Measurements from ENCODE around the gene TARP.

TARP gene

DNA sequence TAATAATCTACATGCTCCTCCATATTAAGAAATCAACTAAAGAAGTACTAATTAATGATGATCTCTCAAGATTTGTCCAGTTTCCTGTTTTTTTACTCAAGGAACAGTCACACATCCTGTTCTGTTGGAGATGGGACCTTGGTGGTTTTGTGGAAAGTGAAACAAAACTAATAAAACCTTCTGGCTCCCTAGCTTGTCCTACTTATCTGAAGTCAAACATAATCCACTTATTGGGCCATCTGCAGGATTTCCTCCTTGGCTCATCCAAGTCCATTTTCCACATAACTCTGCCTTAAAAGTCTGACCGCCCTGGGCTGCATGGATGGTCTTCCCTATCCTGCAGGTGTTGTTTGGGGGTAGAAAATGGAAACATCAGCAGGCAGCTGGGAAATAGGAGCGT, 39.4 kb upstream of the TARP start:
- H3K4me1 ChIP-seq (ENCODE audit: control insufficient read depth, low read depth, low read length), result no peaks in the 10 kb centered on the region
- no peak overlapping the region for H3K18ac ChIP-seq (ENCODE audit: low read length)
- no peak overlapping the region for H3K27ac ChIP-seq (ENCODE audit: low read depth, low read length)
- no peak overlapping the region for H2BK5ac ChIP-seq (ENCODE audit: low read length)
- no peak overlapping the region for H3K23ac ChIP-seq (ENCODE audit: low read length)
- no peak overlapping the region for H3K4ac ChIP-seq (ENCODE audit: low read depth, low read length)
- no peak for DNase-seq
- no peaks in the 10 kb centered on the region for H3K27me3 ChIP-seq (ENCODE audit: insufficient read depth, low read length, poor library complexity)
- H3K36me3 ChIP-seq (ENCODE audit: control insufficient read depth, insufficient read depth, low read length), result no peaks in the 10 kb centered on the region
- no peak overlapping the region for H3K4me3 ChIP-seq (ENCODE audit: low read length)
- no peak overlapping the region for H3K4me2 ChIP-seq (ENCODE audit: low read length)
- no peak overlapping the region for H4K5ac ChIP-seq (ENCODE audit: low read length)
- no peak overlapping the region for H4K8ac ChIP-seq (ENCODE audit: low read depth, low read length)
- H3K79me1 ChIP-seq (ENCODE audit: low read length), result no peaks in the 10 kb centered on the region
- no peak overlapping the region for H3K9ac ChIP-seq (ENCODE audit: low read length)
- no peak overlapping the region for H2AK5ac ChIP-seq (ENCODE audit: low read length)
- no peak overlapping the region for H2BK120ac ChIP-seq (ENCODE audit: low read depth, low read length)
- WGBS (ENCODE audit: extremely low coverage, insufficient coverage, low lambda C conversion rate), result no CpG with 5 or more reads among the region's 2 CpGs
- no peak overlapping the region for H3K56ac ChIP-seq (ENCODE audit: low read length)
- H3K79me2 ChIP-seq (ENCODE audit: control insufficient read depth, insufficient read depth, low read length), result no peaks in the 10 kb centered on the region
- H2BK15ac ChIP-seq (replicated peaks; ENCODE audit: low read depth), result no peak overlapping the region

DNA sequence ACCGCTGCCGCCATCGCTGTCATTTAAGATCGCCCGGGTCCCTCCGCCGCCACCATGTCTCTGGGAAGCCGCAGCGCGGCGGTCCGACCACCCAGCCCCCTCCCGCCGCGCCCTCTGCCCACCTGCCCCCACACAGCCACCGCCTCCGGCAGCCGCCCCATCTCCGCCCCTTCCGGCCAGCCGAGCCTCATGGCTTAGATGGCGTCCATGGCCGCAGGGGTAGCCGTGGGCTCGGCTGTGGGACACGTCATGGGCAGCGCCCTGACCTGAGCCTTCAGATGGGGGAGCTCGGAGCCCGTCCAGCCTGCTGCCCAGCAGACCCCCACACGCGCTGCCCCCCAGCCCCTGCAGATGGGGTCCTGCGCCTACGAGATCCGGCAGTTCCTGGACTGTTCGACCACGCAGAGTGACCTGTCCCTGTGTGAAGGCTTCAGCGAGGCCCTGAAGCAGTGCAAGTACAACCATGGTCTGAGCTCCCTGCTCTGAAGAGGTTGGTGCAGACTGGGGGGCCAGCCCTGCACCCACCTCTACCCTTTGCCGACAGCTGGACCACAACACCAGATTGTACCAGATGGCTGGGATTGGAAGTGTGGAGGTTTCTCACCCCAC, 38.0 kb upstream of the TARP start:
- H3K27me3 ChIP-seq (ENCODE audit: insufficient read depth, low read length, poor library complexity), result no peaks in the 10 kb centered on the region
- no peak overlapping the region for H2BK5ac ChIP-seq (ENCODE audit: low read length)
- no peak overlapping the region for H4K5ac ChIP-seq (ENCODE audit: low read length)
- no peak for DNase-seq
- no peak overlapping the region for H3K56ac ChIP-seq (ENCODE audit: low read length)
- WGBS (ENCODE audit: extremely low coverage, insufficient coverage, low lambda C conversion rate), result no CpG with 5 or more reads among the region's 38 CpGs
- H2BK120ac ChIP-seq (ENCODE audit: low read depth, low read length), result no peak overlapping the region
- H3K79me2 ChIP-seq (ENCODE audit: control insufficient read depth, insufficient read depth, low read length), result no peaks in the 10 kb centered on the region
- no peaks in the 10 kb centered on the region for H3K36me3 ChIP-seq (ENCODE audit: control insufficient read depth, insufficient read depth, low read length)
- no peaks in the 10 kb centered on the region for H3K79me1 ChIP-seq (ENCODE audit: low read length)
- no peak overlapping the region for H3K4ac ChIP-seq (ENCODE audit: low read depth, low read length)
- no peak overlapping the region for H3K4me2 ChIP-seq (ENCODE audit: low read length)
- H2AK5ac ChIP-seq (ENCODE audit: low read length), result no peak overlapping the region
- no peak overlapping the region for H3K18ac ChIP-seq (ENCODE audit: low read length)
- no peak overlapping the region for H4K8ac ChIP-seq (ENCODE audit: low read depth, low read length)
- H2BK15ac ChIP-seq (replicated peaks; ENCODE audit: low read depth), result no peak overlapping the region
- H3K27ac ChIP-seq (ENCODE audit: low read depth, low read length), result no peak overlapping the region
- H3K9ac ChIP-seq (ENCODE audit: low read length), result no peak overlapping the region
- no peak overlapping the region for H3K4me3 ChIP-seq (ENCODE audit: low read length)
- no peak overlapping the region for H3K23ac ChIP-seq (ENCODE audit: low read length)
- H3K4me1 ChIP-seq (ENCODE audit: control insufficient read depth, low read depth, low read length), result no peaks in the 10 kb centered on the region

DNA sequence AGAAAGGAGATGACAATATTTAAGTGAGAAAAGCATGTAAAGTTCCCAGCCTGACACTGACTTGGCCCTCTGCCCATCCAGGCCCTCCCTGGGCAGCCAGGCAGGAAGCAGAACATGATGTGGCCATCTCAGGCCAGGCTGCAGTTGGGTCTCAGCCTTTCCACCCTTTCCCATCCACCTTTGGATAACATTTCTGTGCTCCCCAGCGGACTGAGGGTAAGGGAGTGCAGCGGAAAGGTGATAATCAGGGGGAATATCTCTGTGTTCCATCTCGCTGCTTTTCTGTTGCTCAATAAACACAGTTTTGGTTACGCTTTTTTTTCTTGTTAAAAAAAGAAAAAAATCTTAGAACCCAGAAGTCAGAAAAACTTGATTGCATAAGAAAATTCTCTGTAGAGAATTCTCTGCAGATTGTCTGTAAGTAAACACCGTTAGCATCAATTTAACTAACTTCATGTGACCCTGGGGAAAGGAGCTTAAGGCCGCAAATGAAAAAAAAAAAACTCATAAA, 37.2 kb upstream of the TARP start:
- Histone ChIP-seq H3K27ac (ENCODE audit: low read depth, low read length) (no peak overlapping the region), H3K79me2 (ENCODE audit: control insufficient read depth, insufficient read depth, low read length) (no peaks in the 10 kb centered on the region), H4K8ac (ENCODE audit: low read depth, low read length) (no peak overlapping the region), H3K9ac (ENCODE audit: low read length) (no peak overlapping the region), H4K5ac (ENCODE audit: low read length) (no peak overlapping the region), H3K23ac (ENCODE audit: low read length) (no peak overlapping the region), H2BK5ac (ENCODE audit: low read length) (no peak overlapping the region), H3K4ac (ENCODE audit: low read depth, low read length) (no peak overlapping the region), H3K36me3 (ENCODE audit: control insufficient read depth, insufficient read depth, low read length) (no peaks in the 10 kb centered on the region), H3K27me3 (ENCODE audit: insufficient read depth, low read length, poor library complexity) (no peaks in the 10 kb centered on the region), H3K56ac (ENCODE audit: low read length) (no peak overlapping the region), H3K79me1 (ENCODE audit: low read length) (no peaks in the 10 kb centered on the region), H3K4me2 (ENCODE audit: low read length) (no peak overlapping the region), H2AK5ac (ENCODE audit: low read length) (no peak overlapping the region), H3K4me3 (ENCODE audit: low read length) (no peak overlapping the region), H2BK15ac (replicated peaks; ENCODE audit: low read depth) (no peak overlapping the region), H3K4me1 (ENCODE audit: control insufficient read depth, low read depth, low read length) (no peaks in the 10 kb centered on the region), H2BK120ac (ENCODE audit: low read depth, low read length) (no peak overlapping the region), H3K18ac (ENCODE audit: low read length) (no peak overlapping the region)
- DNase-seq, result no peak
- no CpG with 5 or more reads among the region's 6 CpGs for WGBS (ENCODE audit: extremely low coverage, insufficient coverage, low lambda C conversion rate)

DNA sequence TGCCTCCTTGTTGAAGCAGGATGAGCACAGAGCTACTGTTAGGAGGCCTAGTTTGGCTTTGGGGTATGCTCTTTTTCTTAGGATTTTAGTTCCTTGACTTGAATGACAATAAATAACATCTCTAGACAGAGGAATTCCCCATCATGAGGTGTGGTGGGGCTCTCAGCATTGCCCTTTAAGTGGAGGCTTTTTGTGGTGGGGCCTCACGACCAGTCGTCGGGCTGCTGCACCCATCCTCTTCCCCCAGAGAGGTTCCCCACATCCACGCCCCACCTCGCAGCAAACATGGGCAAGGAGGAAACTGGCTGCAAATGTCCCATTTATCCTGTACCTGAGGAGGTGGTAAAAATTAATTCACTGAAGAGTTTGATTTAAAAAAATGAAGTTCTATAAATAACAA, 36.1 kb upstream of the TARP start:
- Histone ChIP-seq H4K5ac (ENCODE audit: low read length) (no peak overlapping the region), H3K23ac (ENCODE audit: low read length) (no peak overlapping the region), H3K4me3 (ENCODE audit: low read length) (no peak overlapping the region), H2BK15ac (replicated peaks; ENCODE audit: low read depth) (no peak overlapping the region), H3K36me3 (ENCODE audit: control insufficient read depth, insufficient read depth, low read length) (no peaks in the 10 kb centered on the region), H3K4me2 (ENCODE audit: low read length) (no peak overlapping the region), H3K9ac (ENCODE audit: low read length) (no peak overlapping the region), H3K27me3 (ENCODE audit: insufficient read depth, low read length, poor library complexity) (no peaks in the 10 kb centered on the region), H3K4ac (ENCODE audit: low read depth, low read length) (no peak overlapping the region), H4K8ac (ENCODE audit: low read depth, low read length) (no peak overlapping the region), H2BK120ac (ENCODE audit: low read depth, low read length) (no peak overlapping the region), H2AK5ac (ENCODE audit: low read length) (no peak overlapping the region), H3K18ac (ENCODE audit: low read length) (no peak overlapping the region), H3K79me2 (ENCODE audit: control insufficient read depth, insufficient read depth, low read length) (no peaks in the 10 kb centered on the region), H3K27ac (ENCODE audit: low read depth, low read length) (no peak overlapping the region), H3K56ac (ENCODE audit: low read length) (no peak overlapping the region), H3K79me1 (ENCODE audit: low read length) (no peaks in the 10 kb centered on the region), H3K4me1 (ENCODE audit: control insufficient read depth, low read depth, low read length) (no peaks in the 10 kb centered on the region), H2BK5ac (ENCODE audit: low read length) (no peak overlapping the region)
- DNase-seq, result no peak
- no CpG with 5 or more reads among the region's 5 CpGs for whole genome bisulfite sequencing (ENCODE audit: extremely low coverage, insufficient coverage, low lambda C conversion rate)

DNA sequence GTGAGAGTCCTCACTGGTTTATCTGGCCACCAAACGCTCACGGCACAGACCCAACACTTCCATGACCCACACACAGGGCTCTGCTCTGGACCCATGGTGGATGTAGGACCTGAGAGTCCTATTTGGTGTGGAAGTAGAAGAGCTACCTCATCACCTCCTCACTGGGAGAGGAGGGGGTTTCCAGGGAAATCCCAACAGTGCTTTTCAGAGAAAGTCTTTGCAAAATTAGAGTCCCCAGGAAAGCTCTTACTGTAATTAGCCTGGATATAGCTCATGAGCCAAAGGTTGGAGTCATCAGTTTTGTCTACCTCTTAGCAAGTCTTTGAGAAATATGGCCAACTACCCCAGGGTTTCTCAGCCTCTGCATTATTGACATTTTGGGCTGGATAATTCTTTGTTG, 34.7 kb upstream of the TARP start:
- Histone ChIP-seq H2BK5ac (ENCODE audit: low read length) (no peak overlapping the region), H3K4me3 (ENCODE audit: low read length) (no peak overlapping the region), H3K23ac (ENCODE audit: low read length) (no peak overlapping the region), H3K36me3 (ENCODE audit: control insufficient read depth, insufficient read depth, low read length) (no peaks in the 10 kb centered on the region), H3K27me3 (ENCODE audit: insufficient read depth, low read length, poor library complexity) (no peaks in the 10 kb centered on the region), H2BK15ac (replicated peaks; ENCODE audit: low read depth) (no peak overlapping the region), H3K4me2 (ENCODE audit: low read length) (no peak overlapping the region), H3K79me1 (ENCODE audit: low read length) (no peaks in the 10 kb centered on the region), H4K8ac (ENCODE audit: low read depth, low read length) (no peak overlapping the region), H2BK120ac (ENCODE audit: low read depth, low read length) (no peak overlapping the region), H3K4ac (ENCODE audit: low read depth, low read length) (no peak overlapping the region), H3K27ac (ENCODE audit: low read depth, low read length) (no peak overlapping the region), H3K56ac (ENCODE audit: low read length) (no peak overlapping the region), H3K18ac (ENCODE audit: low read length) (no peak overlapping the region), H2AK5ac (ENCODE audit: low read length) (no peak overlapping the region), H4K5ac (ENCODE audit: low read length) (no peak overlapping the region), H3K9ac (ENCODE audit: low read length) (no peak overlapping the region), H3K4me1 (ENCODE audit: control insufficient read depth, low read depth, low read length) (no peaks in the 10 kb centered on the region), H3K79me2 (ENCODE audit: control insufficient read depth, insufficient read depth, low read length) (no peaks in the 10 kb centered on the region)
- DNase-seq, result no peak
- no CpG with 5 or more reads among the region's 2 CpGs for WGBS (ENCODE audit: extremely low coverage, insufficient coverage, low lambda C conversion rate)

DNA sequence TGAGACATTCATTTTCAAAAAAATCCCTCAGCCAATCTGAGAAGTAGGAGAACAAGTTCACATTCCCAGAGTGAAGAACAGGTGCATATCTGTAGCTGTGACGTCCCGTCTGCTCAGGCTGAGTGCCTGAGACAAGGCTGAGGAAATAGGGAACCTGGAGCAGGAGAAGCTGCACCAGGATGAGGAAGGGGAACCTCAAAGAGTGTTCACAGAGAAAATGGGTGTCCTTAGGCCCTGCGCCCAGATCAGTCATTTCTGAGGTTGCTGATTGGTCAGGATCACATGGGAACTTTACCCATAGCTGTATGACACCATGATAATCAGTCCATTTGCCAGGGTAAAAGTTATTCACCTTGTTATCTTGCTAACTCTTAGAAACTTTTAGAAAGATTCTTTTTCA, 34.2 kb upstream of the TARP start:
- Histone ChIP-seq H3K56ac (ENCODE audit: low read length) (no peak overlapping the region), H2BK120ac (ENCODE audit: low read depth, low read length) (no peak overlapping the region), H3K4me3 (ENCODE audit: low read length) (no peak overlapping the region), H3K36me3 (ENCODE audit: control insufficient read depth, insufficient read depth, low read length) (no peaks in the 10 kb centered on the region), H3K79me2 (ENCODE audit: control insufficient read depth, insufficient read depth, low read length) (no peaks in the 10 kb centered on the region), H3K4ac (ENCODE audit: low read depth, low read length) (no peak overlapping the region), H3K79me1 (ENCODE audit: low read length) (no peaks in the 10 kb centered on the region), H3K27ac (ENCODE audit: low read depth, low read length) (no peak overlapping the region), H3K4me1 (ENCODE audit: control insufficient read depth, low read depth, low read length) (no peaks in the 10 kb centered on the region), H2BK15ac (replicated peaks; ENCODE audit: low read depth) (no peak overlapping the region), H3K23ac (ENCODE audit: low read length) (no peak overlapping the region), H4K5ac (ENCODE audit: low read length) (no peak overlapping the region), H4K8ac (ENCODE audit: low read depth, low read length) (no peak overlapping the region), H2AK5ac (ENCODE audit: low read length) (no peak overlapping the region), H3K18ac (ENCODE audit: low read length) (no peak overlapping the region), H3K27me3 (ENCODE audit: insufficient read depth, low read length, poor library complexity) (no peaks in the 10 kb centered on the region), H3K4me2 (ENCODE audit: low read length) (no peak overlapping the region), H3K9ac (ENCODE audit: low read length) (no peak overlapping the region), H2BK5ac (ENCODE audit: low read length) (no peak overlapping the region)
- WGBS (ENCODE audit: extremely low coverage, insufficient coverage, low lambda C conversion rate), result no CpG with 5 or more reads among the region's 3 CpGs
- DNase-seq, result no peak

Measured in mesendoderm (in vitro differentiated cells).